Fibroblast of the aortic adventitia (primary cell): Measurements from ENCODE around the gene ACVR1. TPM values are rescaled to one million over a fixed set of nuclear protein-coding genes. Genes with fewer than 3 reads are reported as not detected.
A peak's percentile ranks its signal among the peaks of the same experiment; 100 is the strongest.

ENCODE experiments used
- DNase-seq: peaks from one replicate; pipeline ENCODE4 v3.0.0-alpha.2; 2010; ENCODE audit warnings: low read depth
- H3K4me3 ChIP-seq: 2 replicates; pipeline ENCODE4 v1.5.1; 2011; ENCODE audit warnings: low read depth, mild to moderate bottlenecking, control low read depth, low read length, moderate library complexity
- total RNA-seq: library from RNA; depleted of rRNA; stranded (reverse); fragments of >200 nt; gene quantifications from 2 replicates; pipeline ENCODE4 v1.2.3, GENCODE V29; 2012; ENCODE audit warnings: low replicate concordance
- TF ChIP-seq, protein P1 (sequence below): IDR thresholded peaks from 2 replicates; pipeline ENCODE4 v1.5.1; 2011; ENCODE audit warnings: mild to moderate bottlenecking, low read length, control low read depth, inconsistent platforms; ENCODE audit not compliant: insufficient read depth

ACVR1 gene
- total RNA-seq, 1 donor: 32.9 TPM

DNA sequence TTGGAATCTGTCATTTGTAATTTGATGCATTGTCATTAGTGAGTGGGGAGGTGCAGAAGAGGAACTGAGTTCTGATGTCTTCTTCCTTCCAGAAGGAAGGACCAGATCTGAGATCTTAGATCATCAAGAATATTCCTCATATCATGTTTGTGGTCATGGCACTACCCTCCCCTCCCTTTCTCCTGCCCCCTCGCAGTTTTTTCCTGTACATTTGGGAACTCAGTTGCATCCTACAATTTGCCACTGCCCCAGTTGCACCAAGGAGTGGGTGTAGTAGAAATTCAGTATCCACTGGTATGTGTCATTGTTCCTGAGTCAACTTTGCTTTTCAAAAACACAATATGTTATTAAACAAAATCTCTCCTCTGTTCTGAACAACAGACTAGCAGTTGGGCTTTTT lies 26.6 kb upstream of the ACVR1 start:
- no peak for DNase-seq
- TF ChIP-seq, protein P1, sequence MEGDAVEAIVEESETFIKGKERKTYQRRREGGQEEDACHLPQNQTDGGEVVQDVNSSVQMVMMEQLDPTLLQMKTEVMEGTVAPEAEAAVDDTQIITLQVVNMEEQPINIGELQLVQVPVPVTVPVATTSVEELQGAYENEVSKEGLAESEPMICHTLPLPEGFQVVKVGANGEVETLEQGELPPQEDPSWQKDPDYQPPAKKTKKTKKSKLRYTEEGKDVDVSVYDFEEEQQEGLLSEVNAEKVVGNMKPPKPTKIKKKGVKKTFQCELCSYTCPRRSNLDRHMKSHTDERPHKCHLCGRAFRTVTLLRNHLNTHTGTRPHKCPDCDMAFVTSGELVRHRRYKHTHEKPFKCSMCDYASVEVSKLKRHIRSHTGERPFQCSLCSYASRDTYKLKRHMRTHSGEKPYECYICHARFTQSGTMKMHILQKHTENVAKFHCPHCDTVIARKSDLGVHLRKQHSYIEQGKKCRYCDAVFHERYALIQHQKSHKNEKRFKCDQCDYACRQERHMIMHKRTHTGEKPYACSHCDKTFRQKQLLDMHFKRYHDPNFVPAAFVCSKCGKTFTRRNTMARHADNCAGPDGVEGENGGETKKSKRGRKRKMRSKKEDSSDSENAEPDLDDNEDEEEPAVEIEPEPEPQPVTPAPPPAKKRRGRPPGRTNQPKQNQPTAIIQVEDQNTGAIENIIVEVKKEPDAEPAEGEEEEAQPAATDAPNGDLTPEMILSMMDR: no peak
- no peak overlapping the region for H3K4me3 ChIP-seq

DNA sequence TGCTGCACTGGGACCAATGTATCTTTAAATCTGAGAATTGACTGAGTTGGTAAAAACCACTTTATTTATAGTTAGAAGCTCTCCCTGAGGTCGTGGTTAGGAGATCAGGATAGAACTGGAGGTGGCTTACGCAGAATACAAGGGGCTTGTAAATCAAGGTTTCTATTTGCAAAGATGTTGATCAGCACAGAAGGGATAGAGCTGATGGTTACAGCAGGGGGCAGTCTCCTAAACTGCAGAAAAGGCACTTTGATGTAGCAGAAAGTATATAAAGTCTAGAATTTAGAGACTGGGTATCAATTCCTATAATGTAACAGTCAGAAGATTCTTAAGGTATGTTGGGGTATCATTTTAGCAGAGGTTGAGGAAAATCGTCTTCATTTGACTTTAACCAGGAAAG lies 25.2 kb upstream of the ACVR1 start:
- no peak for DNase-seq
- H3K4me3 ChIP-seq: no peak overlapping the region
- TF ChIP-seq, protein P1: no peak

DNA sequence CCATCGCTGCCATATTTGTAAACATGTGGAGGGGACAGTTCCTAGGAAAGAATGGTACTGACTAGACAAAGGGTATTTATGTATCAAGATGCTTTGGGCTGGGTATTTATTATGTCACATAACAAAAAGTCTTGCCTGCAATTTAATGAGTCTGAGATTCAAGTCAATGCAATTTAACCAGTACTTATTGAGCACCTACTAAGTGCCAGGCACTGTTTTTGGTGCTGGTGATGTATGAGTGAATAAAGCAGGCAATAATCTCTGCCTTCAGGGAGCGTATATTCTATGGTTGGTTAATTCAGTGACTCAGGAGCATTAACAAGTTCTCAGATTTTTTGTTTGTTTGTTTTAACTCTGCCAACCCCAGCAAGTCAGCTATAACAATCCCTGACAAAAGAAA lies 24.6 kb upstream of the ACVR1 start:
- no peak overlapping the region for H3K4me3 ChIP-seq
- DNase-seq: no peak
- TF ChIP-seq, protein P1: no peak

DNA sequence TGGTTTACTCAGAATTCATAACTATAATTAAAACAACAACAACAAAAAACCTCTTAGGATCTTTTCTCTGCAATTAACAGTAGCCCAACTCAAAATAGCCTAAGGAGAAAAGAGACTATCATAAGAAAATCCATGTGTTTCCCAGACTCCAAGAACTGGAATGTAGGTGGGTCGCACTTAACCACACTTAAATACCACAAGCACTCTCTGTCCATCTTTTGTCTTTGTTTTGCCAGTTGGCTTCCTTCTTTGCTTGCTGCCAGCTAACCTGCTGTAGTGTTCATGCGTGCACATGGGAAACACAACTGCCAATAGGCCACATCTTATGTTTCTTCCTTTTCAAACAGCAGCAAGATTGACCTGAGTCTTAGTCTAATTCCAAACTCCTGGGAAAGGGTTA lies 24.1 kb upstream of the ACVR1 start:
- DNase-seq: no peak
- TF ChIP-seq, protein P1: no peak
- no peak overlapping the region for H3K4me3 ChIP-seq

DNA sequence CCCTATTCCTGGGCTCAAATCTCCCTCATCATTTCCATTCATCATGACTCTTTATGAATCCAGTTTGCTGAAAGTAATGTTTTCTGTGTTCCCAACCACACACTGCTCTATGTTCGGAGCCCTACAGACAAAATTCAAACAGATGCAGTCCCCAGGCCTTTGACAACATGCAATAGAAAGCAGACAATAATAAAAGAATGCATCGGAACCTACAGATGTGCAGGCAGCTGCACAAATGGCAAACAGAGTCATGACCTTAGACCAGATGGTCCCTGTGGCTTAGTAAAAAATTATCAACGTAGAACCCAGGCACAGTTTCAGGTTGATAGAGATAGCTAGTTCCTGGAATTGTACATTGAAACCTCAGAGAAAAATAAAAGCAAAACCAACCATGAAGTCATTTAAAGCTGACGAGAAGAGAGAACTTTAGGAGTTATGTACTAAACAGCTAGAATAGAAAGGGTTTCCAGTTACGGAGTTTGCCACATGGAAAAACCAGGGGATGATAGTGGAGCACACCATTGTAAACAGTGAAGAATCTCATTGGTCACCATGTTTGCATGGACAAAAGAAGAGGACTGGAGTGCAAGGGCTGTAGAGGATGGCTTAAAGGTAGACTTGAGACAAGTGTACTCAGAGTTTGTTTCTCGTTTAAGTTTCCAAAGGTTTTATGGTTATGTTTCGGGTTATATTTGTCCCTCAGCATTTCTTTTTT lies 23.2 kb upstream of the ACVR1 start:
- DNase-seq: no peak
- TF ChIP-seq, protein P1: no peak
- no peak overlapping the region for H3K4me3 ChIP-seq

DNA sequence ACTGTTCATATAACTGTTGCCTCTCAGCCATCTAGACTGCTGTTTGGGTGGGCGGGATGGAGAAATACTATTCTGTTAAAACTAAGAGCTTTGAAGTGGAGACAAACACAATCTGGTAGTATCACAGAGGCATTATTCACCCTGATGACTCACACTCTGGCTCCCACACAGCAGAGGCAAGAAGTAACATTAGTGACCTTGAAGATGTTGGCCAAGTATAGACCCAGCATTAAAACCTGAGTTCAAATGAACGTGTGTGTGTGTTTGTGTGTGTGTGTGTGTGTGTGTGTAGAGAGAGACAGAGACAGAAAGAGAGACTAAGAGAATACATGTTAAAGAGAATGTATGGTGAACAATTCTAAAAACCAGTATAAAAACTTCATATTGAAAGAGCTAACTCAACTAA lies 22.5 kb upstream of the ACVR1 start:
- TF ChIP-seq, protein P1: no peak

More for the DNA sequence above, 22.5 kb upstream of the ACVR1 start:
- peak; percentile 88 for DNase-seq
- no peak overlapping the region for H3K4me3 ChIP-seq
